ENCODE measurements around the gene SCNN1G.

Gene SCNN1G

GRCh38 chr16:23214796-23215195 lies 32.3 kb downstream of the SCNN1G start:
- Histone ChIP-seq H2BK12ac (ENCODE audit: low read length in 2 of 2) (no peak overlapping the region), H3K9ac (ENCODE audit: low read length) (no peak overlapping the region), H3K23ac (ENCODE audit: low read length in 2 of 2) (no peak overlapping the region), H4K91ac (ENCODE audit: low read length) (no peak overlapping the region), H2BK15ac (ENCODE audit: low read depth, poor library complexity, severe bottlenecking) (no peak overlapping the region), H3K4me3 (ENCODE audit: insufficient read depth in 1 of 2, low read depth in 1 of 2, low read length in 2 of 2) (no peak overlapping the region), H3K4me2 (ENCODE audit: low read length, poor library complexity, severe bottlenecking) (no peak overlapping the region), H2AK5ac (ENCODE audit: low read length, severe bottlenecking) (no peak overlapping the region), H3K36me3 (ENCODE audit: control insufficient read depth in 1 of 2, insufficient read depth in 2 of 2, low read depth in 1 of 2, low read length in 2 of 2) (no peaks in the 10 kb centered on the region), H2AFZ (ENCODE audit: low read depth, low read length) (no peak overlapping the region), H3K27me3 (ENCODE audit: control insufficient read depth in 1 of 2, insufficient read depth in 1 of 2, low read length in 2 of 2) (peaks cover 0 to 2% of the 10 kb centered on the region in 2 experiments), H2BK5ac (ENCODE audit: low read depth, low read length, poor library complexity, severe bottlenecking) (no peak overlapping the region), H2BK120ac (ENCODE audit: low read depth, low read length) (no peak overlapping the region), H4K8ac (ENCODE audit: low read length) (no peak overlapping the region), H3K14ac (ENCODE audit: low read length in 2 of 2) (no peak overlapping the region), H3K9me3 (ENCODE audit: control insufficient read depth, low read length) (no peaks in the 10 kb centered on the region), H3K18ac (ENCODE audit: low read depth in 1 of 2, low read length in 2 of 2) (no peak overlapping the region), H3K4me1 (ENCODE audit: control insufficient read depth, insufficient read depth, low read depth, low read length) (no peaks in the 10 kb centered on the region), H3K79me1 (replicated peaks; ENCODE audit: low read length, poor library complexity, severe bottlenecking) (no peaks in the 10 kb centered on the region), H3K4ac (ENCODE audit: low read depth in 1 of 2, low read length in 2 of 2) (no peak overlapping the region), H3K27ac (ENCODE audit: low read length, poor library complexity, severe bottlenecking) (no peak overlapping the region)
- 78% methylated on average over 7 of the region's 7 CpGs for WGBS
- no peak for DNase-seq

- H3K9ac ChIP-seq (ENCODE audit: low read length) = no peak overlapping the region
- H2AFZ ChIP-seq (ENCODE audit: low read depth, low read length) = no peak overlapping the region
- no peak overlapping the region for H2AK5ac ChIP-seq (ENCODE audit: low read length, severe bottlenecking)
- WGBS = 83% methylated on average over 10 of the region's 10 CpGs
- no peak overlapping the region for H3K4ac ChIP-seq (ENCODE audit: low read depth in 1 of 2, low read length in 2 of 2)
- no peak overlapping the region for H2BK12ac ChIP-seq (ENCODE audit: low read length in 2 of 2)
- H3K27me3 ChIP-seq (ENCODE audit: control insufficient read depth in 1 of 2, insufficient read depth in 1 of 2, low read length in 2 of 2) = peaks cover 0 to 2% of the 10 kb centered on the region in 2 experiments
- no peak overlapping the region for H3K23ac ChIP-seq (ENCODE audit: low read length in 2 of 2)
- H2BK5ac ChIP-seq (ENCODE audit: low read depth, low read length, poor library complexity, severe bottlenecking) = no peak overlapping the region
- no peak overlapping the region for H2BK15ac ChIP-seq (ENCODE audit: low read depth, poor library complexity, severe bottlenecking)
- H2BK120ac ChIP-seq (ENCODE audit: low read depth, low read length) = no peak overlapping the region
- H4K8ac ChIP-seq (ENCODE audit: low read length) = no peak overlapping the region
- no peaks in the 10 kb centered on the region for H3K79me1 ChIP-seq (replicated peaks; ENCODE audit: low read length, poor library complexity, severe bottlenecking)
- H3K14ac ChIP-seq (ENCODE audit: low read length in 2 of 2) = no peak overlapping the region
- H3K9me3 ChIP-seq (ENCODE audit: control insufficient read depth, low read length) = no peaks in the 10 kb centered on the region
- H4K91ac ChIP-seq (ENCODE audit: low read length) = no peak overlapping the region
- H3K4me2 ChIP-seq (ENCODE audit: low read length, poor library complexity, severe bottlenecking) = no peak overlapping the region
- H3K27ac ChIP-seq (ENCODE audit: low read length, poor library complexity, severe bottlenecking) = no peak overlapping the region
- no peak for DNase-seq
- H3K18ac ChIP-seq (ENCODE audit: low read depth in 1 of 2, low read length in 2 of 2) = no peak overlapping the region
- no peak overlapping the region for H3K4me3 ChIP-seq (ENCODE audit: insufficient read depth in 1 of 2, low read depth in 1 of 2, low read length in 2 of 2)
- H3K4me1 ChIP-seq (ENCODE audit: control insufficient read depth, insufficient read depth, low read depth, low read length) = no peaks in the 10 kb centered on the region
- no peaks in the 10 kb centered on the region for H3K36me3 ChIP-seq (ENCODE audit: control insufficient read depth in 1 of 2, insufficient read depth in 2 of 2, low read depth in 1 of 2, low read length in 2 of 2)
Observed at GRCh38 chr16:23215435-23215834, 32.9 kb downstream of the SCNN1G start.

GRCh38 chr16:23216658-23217246 lies 34.2 kb downstream of the SCNN1G start:
- H2AK5ac ChIP-seq (ENCODE audit: low read length, severe bottlenecking) = no peak overlapping the region
- H3K36me3 ChIP-seq (ENCODE audit: control insufficient read depth in 1 of 2, insufficient read depth in 2 of 2, low read depth in 1 of 2, low read length in 2 of 2) = no peaks in the 10 kb centered on the region
- no peaks in the 10 kb centered on the region for H3K9me3 ChIP-seq (ENCODE audit: control insufficient read depth, low read length)
- no peak for DNase-seq
- H3K27me3 ChIP-seq (ENCODE audit: control insufficient read depth in 1 of 2, insufficient read depth in 1 of 2, low read length in 2 of 2) = peaks cover 0 to 2% of the 10 kb centered on the region in 2 experiments
- H4K91ac ChIP-seq (ENCODE audit: low read length) = no peak overlapping the region
- H3K14ac ChIP-seq (ENCODE audit: low read length in 2 of 2) = no peak overlapping the region
- 100% methylated on average over 2 of the region's 4 CpGs for WGBS
- H2BK12ac ChIP-seq (ENCODE audit: low read length in 2 of 2) = no peak overlapping the region
- H3K27ac ChIP-seq (ENCODE audit: low read length, poor library complexity, severe bottlenecking) = no peak overlapping the region
- no peaks in the 10 kb centered on the region for H3K79me1 ChIP-seq (replicated peaks; ENCODE audit: low read length, poor library complexity, severe bottlenecking)
- H2BK120ac ChIP-seq (ENCODE audit: low read depth, low read length) = no peak overlapping the region
- no peak overlapping the region for H2BK15ac ChIP-seq (ENCODE audit: low read depth, poor library complexity, severe bottlenecking)
- no peak overlapping the region for H4K8ac ChIP-seq (ENCODE audit: low read length)
- H3K18ac ChIP-seq (ENCODE audit: low read depth in 1 of 2, low read length in 2 of 2) = no peak overlapping the region
- no peaks in the 10 kb centered on the region for H3K4me1 ChIP-seq (ENCODE audit: control insufficient read depth, insufficient read depth, low read depth, low read length)
- H3K9ac ChIP-seq (ENCODE audit: low read length) = no peak overlapping the region
- no peak overlapping the region for H3K4ac ChIP-seq (ENCODE audit: low read depth in 1 of 2, low read length in 2 of 2)
- H2BK5ac ChIP-seq (ENCODE audit: low read depth, low read length, poor library complexity, severe bottlenecking) = no peak overlapping the region
- no peak overlapping the region for H3K23ac ChIP-seq (ENCODE audit: low read length in 2 of 2)
- H3K4me2 ChIP-seq (ENCODE audit: low read length, poor library complexity, severe bottlenecking) = no peak overlapping the region
- no peak overlapping the region for H3K4me3 ChIP-seq (ENCODE audit: insufficient read depth in 1 of 2, low read depth in 1 of 2, low read length in 2 of 2)
- no peak overlapping the region for H2AFZ ChIP-seq (ENCODE audit: low read depth, low read length)

- Histone ChIP-seq H3K18ac (ENCODE audit: low read depth in 1 of 2, low read length in 2 of 2) (no peak overlapping the region), H3K23ac (ENCODE audit: low read length in 2 of 2) (no peak overlapping the region), H3K27ac (ENCODE audit: low read length, poor library complexity, severe bottlenecking) (no peak overlapping the region), H3K4ac (ENCODE audit: low read depth in 1 of 2, low read length in 2 of 2) (no peak overlapping the region), H2AFZ (ENCODE audit: low read depth, low read length) (no peak overlapping the region), H3K9ac (ENCODE audit: low read length) (no peak overlapping the region), H3K14ac (ENCODE audit: low read length in 2 of 2) (no peak overlapping the region), H2BK5ac (ENCODE audit: low read depth, low read length, poor library complexity, severe bottlenecking) (no peak overlapping the region), H3K27me3 (ENCODE audit: control insufficient read depth in 1 of 2, insufficient read depth in 1 of 2, low read length in 2 of 2) (peaks cover 0 to 2% of the 10 kb centered on the region in 2 experiments), H2BK12ac (ENCODE audit: low read length in 2 of 2) (no peak overlapping the region), H4K91ac (ENCODE audit: low read length) (no peak overlapping the region), H3K4me3 (ENCODE audit: insufficient read depth in 1 of 2, low read depth in 1 of 2, low read length in 2 of 2) (no peak overlapping the region), H2BK120ac (ENCODE audit: low read depth, low read length) (no peak overlapping the region), H3K4me2 (ENCODE audit: low read length, poor library complexity, severe bottlenecking) (no peak overlapping the region), H4K8ac (ENCODE audit: low read length) (no peak overlapping the region), H2AK5ac (ENCODE audit: low read length, severe bottlenecking) (no peak overlapping the region), H3K9me3 (ENCODE audit: control insufficient read depth, low read length) (no peaks in the 10 kb centered on the region), H3K4me1 (ENCODE audit: control insufficient read depth, insufficient read depth, low read depth, low read length) (no peaks in the 10 kb centered on the region), H2BK15ac (ENCODE audit: low read depth, poor library complexity, severe bottlenecking) (no peak overlapping the region), H3K79me1 (replicated peaks; ENCODE audit: low read length, poor library complexity, severe bottlenecking) (no peaks in the 10 kb centered on the region), H3K36me3 (ENCODE audit: control insufficient read depth in 1 of 2, insufficient read depth in 2 of 2, low read depth in 1 of 2, low read length in 2 of 2) (no peaks in the 10 kb centered on the region)
- WGBS = 73% methylated on average over 8 of the region's 8 CpGs
- no peak for DNase-seq
Observed at GRCh38 chr16:23217646-23218045, 35.1 kb downstream of the SCNN1G start.
